HG03135 (cell line): Measurements from ENCODE around the gene PRPF39.
"Not testable (repeated sequence)": the region's sequence is repeated elsewhere in the genome, so short reads cannot be mapped to it uniquely, and the experiment has no call there.

ENCODE experiments used
- ATAC-seq: cut with Tn5 transposase; IDR thresholded peaks from one replicate; pipeline ENCODE4 v1.9.1; 2021; ENCODE audit warnings: mild to moderate bottlenecking, moderate library complexity; ENCODE audit not compliant: unreplicated experiment

Gene PRPF39

DNA sequence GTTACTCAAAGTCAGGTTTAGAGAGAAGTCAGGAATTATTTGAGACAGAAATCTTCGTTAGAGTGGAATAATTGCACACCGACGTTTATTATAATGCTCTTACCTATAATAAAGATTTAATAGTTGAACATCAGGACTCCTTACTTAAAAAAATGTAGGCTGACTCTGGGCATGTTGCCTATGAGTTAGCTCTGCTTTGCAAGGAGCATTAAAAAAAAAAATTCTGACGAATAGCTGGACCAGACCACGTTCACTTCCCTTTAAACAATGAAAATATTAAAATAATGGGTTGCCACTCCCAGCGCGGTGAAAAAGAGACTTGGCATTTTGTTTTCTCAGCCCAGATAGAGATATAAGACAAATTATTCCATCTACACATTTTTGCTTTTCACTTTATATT, 51.2 kb downstream of the PRPF39 start:
- no peak for ATAC-seq

DNA sequence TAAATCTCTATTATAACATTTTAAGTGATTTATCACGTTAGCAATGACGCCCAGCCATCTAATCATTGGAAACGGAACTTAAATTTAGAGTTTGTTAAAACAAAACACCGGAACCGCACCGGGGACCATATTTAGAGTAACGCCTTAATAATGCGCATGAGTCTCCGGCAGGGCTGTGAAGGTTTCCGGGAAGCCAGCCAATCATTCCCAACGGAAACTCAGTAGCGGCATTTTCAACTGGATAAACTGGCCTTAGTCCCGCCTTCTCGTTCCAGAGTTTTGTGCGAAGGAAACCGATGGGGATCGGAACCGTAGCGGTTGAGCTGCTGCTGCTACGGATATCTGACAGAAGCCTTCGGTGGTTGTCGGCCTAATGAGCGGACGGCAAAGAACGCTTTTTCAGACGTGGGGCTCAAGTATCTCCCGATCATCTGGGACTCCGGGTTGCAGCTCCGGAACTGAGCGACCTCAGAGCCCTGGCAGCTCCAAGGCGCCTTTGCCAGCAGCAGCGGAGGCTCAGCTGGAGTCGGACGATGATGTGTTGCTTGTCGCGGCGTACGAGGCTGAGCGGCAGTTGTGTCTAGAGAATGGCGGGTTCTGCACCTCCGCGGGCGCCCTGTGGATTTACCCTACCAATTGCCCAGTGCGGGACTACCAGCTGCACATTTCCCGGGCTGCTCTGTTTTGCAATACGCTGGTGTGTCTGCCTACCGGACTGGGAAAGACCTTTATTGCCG, 51.9 kb downstream of the PRPF39 start, which contains the start of gene FANCM:
Gene FANCM (plus strand): TSS at position 272 of the 737 bp plus-strand sequence. CDS start 102 bp downstream, at position 374.
- peak; percentile 35 for ATAC-seq

DNA sequence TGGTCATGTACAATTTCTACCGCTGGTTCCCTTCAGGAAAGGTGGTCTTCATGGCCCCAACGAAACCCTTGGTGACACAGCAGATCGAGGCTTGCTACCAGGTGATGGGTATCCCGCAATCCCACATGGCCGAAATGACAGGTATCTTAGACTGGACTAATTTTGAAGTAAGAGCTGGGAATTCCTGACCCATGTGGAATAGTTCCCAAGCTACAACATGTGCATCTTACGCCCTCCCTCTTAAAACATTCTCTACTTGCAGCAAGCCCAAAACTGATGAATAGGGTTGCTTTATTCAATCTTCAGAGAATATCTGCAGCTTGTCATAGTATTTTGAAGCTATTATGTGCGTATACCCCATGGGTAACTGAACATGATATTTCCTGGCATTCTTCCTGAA, 52.5 kb downstream of the PRPF39 start:
- no peak for ATAC-seq

DNA sequence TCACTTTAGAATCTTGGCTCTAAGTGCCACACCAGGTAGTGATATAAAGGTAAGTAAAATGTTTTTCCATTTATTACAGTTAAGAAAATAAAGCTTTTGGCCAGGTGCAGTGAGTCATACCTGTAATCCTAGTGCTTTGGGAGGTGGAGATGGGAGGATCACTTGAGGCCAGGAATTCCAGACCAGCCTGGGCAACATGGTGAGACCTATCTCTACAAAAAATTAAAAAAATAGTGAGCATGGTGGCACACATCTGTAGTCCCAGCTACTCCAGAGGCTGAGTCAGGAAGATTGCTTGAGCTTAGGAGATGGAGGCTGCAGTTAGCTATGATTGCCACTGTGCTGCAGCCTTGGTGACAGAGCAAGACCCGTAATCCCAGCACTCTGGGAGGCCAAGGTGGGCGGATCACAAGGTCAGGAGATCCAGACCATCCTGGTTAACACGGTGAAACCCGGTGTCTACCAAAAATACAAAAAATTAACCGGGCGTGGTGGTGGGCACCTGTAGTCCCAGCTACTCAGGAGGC, 56.8 kb downstream of the PRPF39 start:
- no peak for ATAC-seq

DNA sequence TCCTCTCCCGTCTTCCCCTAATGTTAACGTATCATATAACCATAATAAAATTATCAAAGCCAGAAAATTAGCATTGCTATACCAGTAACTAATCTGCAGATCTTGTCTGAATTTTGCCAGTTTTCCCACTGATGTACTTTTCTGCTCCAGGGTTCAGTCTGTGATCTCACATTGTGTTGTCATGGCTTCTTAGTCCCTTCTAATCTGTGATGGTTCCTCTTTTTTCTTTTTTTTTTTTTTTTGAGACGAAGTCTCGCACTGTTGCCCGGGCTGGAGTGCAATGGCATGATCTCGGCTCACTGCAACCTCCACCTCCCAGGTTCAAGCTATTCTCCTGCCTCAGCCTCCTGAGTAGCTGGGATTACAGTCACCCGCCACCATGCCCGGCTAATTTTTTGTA, 58.2 kb downstream of the PRPF39 start:
- ATAC-seq, result not testable (repeated sequence)

DNA sequence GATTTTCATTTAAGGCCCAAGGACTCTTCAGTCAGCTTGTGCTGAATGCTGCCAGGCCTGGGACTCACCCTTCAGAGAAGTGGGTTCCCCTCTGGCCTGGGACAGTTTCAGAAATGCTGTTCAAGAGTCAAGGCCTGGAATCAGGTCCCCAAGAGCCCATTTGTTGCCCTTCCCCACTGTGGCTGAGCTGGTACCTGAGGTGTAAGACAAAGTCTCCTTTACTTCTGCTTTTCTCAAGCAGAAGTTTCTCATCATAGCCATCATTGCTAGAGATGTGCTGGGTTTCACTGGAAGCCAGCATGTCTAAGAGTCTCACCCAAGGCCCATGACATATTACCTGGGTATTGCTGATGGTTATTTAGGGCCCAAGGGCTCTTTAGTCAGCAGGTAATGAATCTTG, 60.7 kb downstream of the PRPF39 start:
- ATAC-seq, result no peak

DNA sequence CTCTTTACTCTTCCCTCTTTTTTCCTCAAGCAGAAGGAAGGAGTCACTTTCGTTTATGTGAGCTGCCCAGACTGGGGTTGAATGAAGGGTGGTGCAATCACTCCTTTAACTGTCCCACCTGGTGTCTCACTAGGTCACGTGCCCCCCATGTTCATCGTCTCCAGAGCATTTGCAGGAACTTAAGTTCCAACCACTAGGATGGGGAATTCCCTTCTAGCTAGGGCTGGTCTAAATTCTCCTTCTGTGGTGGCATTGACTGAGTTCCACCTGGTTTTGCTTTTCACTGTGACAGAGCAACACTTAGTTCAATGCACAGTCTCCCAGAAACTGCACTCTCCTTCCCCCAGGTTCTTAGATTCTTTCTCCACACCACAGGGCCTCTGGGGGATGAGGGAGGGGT, 61.3 kb downstream of the PRPF39 start:
- ATAC-seq, result no peak

DNA sequence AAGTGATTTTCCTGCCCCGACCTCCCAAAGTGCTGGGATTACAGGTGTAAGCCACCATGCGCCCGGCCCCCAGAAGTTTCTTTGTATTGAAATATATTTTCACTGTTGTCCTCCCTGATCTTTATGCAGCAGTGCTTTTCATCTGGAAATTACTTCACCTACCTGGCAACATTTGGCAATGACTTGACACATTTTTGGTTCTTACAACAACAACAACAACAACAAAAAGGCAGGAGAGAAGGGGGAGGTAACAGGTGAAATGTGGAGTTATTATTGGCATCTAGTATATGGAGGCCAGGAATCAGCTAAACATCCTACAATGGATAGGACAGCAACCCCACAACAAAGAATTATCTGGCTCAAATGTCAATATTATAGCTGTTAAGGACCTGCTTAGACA, 65.7 kb downstream of the PRPF39 start:
- ATAC-seq, result no peak

DNA sequence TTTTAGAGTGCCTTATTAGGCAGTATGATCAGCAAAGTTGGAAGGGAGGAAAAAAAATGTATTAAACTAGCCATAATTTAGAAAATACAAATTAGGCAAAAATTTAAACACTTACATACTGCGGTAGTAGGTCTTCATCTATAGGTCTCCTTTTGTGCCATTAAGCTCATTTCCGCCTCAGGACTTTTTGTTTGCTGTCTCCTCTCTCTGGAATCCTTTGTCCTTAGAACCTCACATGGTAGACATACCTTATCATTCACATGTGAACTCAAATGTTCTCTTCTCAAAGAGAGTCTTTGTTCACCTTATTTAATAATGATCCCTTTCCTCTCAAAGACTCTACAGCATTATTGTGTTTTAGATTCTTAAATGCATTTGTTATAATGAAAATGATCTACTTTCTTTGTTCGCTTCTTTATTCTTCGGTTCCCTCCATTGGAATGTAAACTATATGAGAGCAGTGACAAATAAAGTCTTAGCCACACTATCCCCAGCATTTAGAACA, 66.5 kb downstream of the PRPF39 start:
- no peak for ATAC-seq

DNA sequence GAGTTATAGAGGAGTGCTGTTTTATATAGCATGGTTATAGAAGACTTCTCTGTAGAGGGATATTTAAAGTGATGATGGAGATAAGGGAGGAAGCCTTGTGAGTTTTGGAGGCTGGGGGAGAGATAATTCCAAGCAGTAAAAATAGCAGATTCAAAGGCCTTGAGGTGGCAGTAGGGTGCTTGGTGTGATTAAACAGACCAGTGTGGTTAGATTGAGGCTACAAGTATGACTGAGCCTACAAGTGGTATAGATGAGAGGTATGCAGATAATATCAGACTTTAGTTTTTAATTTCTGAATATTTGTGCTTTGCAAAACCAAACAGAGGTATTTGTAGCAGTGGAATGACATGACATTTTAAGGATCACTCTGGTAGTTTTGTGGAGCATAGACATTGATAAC, 72.2 kb downstream of the PRPF39 start:
- no peak for ATAC-seq
